H9 (cell line): ENCODE data around the gene F2. TPM values are rescaled to one million over a fixed set of nuclear protein-coding genes. Genes with fewer than 3 reads are reported as not detected.

Experiments
- DNase-seq: peaks from one replicate; pipeline ENCODE4 v3.0.0-alpha.2; 2017
- H2AFZ ChIP-seq: one replicate; pipeline ENCODE4 v1.6.1; 2013; ENCODE audit warnings: mild to moderate bottlenecking, low read length, control low read depth, moderate library complexity
- H2AK5ac ChIP-seq: 2 replicates; pipeline ENCODE4 v1.6.1; 2013; ENCODE audit warnings: low read length, control low read depth, mixed read lengths; ENCODE audit not compliant: insufficient read length
- H2BK120ac ChIP-seq: one replicate; pipeline ENCODE4 v1.6.1; 2013; ENCODE audit warnings: low read depth, mild to moderate bottlenecking, low read length, control low read depth, inconsistent platforms; ENCODE audit not compliant: poor library complexity, severe bottlenecking
- H2BK12ac ChIP-seq: 2 replicates; pipeline ENCODE4 v1.6.1; 2013; ENCODE audit warnings: low read length, control low read depth, mixed read lengths, low read depth; ENCODE audit not compliant: insufficient read length
- H2BK15ac ChIP-seq: 2 replicates; pipeline ENCODE4 v1.6.1; 2013; ENCODE audit warnings: low read depth, low read length, control low read depth
- H2BK20ac ChIP-seq: one replicate; pipeline ENCODE4 v1.6.1; 2013; ENCODE audit warnings: low read depth, mild to moderate bottlenecking, low read length, control low read depth, inconsistent platforms; ENCODE audit not compliant: poor library complexity, severe bottlenecking
- H2BK5ac ChIP-seq: 2 replicates; pipeline ENCODE4 v1.6.1; 2013; ENCODE audit warnings: low read length, control low read depth, mixed read lengths; ENCODE audit not compliant: insufficient read length
- H3K14ac ChIP-seq: 2 replicates; pipeline ENCODE4 v1.6.1; 2013; ENCODE audit warnings: low read length, control low read depth; ENCODE audit not compliant: insufficient read depth
- H3K18ac ChIP-seq: 2 replicates; pipeline ENCODE4 v1.6.1; 2013; ENCODE audit warnings: low read depth, mild to moderate bottlenecking, mixed read lengths, low read length, control low read depth; ENCODE audit not compliant: insufficient read length
- H3K23ac ChIP-seq: 2 replicates; pipeline ENCODE4 v1.6.1; 2013; ENCODE audit warnings: low read length, control low read depth, mixed read lengths, low read depth; ENCODE audit not compliant: insufficient read length
- H3K23me2 ChIP-seq: 2 replicates; pipeline ENCODE4 v1.6.1; 2013; ENCODE audit warnings: low read depth, mild to moderate bottlenecking, mixed read lengths, low read length, control low read depth; ENCODE audit not compliant: insufficient read length, poor library complexity, severe bottlenecking
- H3K27ac ChIP-seq: 2 replicates; pipeline ENCODE4 v1.5.1; 2013; ENCODE audit warnings: low read length, control low read depth, mixed read lengths, low read depth; ENCODE audit not compliant: insufficient read length
- H3K27me3 ChIP-seq: 2 replicates; pipeline ENCODE4 v1.6.1; 2013; ENCODE audit warnings: low read length, control low read depth, inconsistent platforms; ENCODE audit not compliant: insufficient read depth
- H3K4ac ChIP-seq: 2 replicates; pipeline ENCODE4 v1.6.1; 2013; ENCODE audit warnings: low read depth, mild to moderate bottlenecking, control low read depth, inconsistent platforms, low read length, moderate library complexity
- H3K4me1 ChIP-seq: 2 replicates; pipeline ENCODE4 v1.6.1; 2013; ENCODE audit warnings: low read length, control low read depth, inconsistent platforms; ENCODE audit not compliant: insufficient read depth
- H3K4me2 ChIP-seq: 2 replicates; pipeline ENCODE4 v1.6.1; 2013; ENCODE audit warnings: low read length, control low read depth, mixed read lengths; ENCODE audit not compliant: insufficient read length, insufficient read depth
- H3K56ac ChIP-seq: 2 replicates; pipeline ENCODE4 v1.6.1; 2013; ENCODE audit warnings: low read depth, mild to moderate bottlenecking, mixed read lengths, low read length, control low read depth; ENCODE audit not compliant: insufficient read length
- H3K79me1 ChIP-seq: 2 replicates; pipeline ENCODE4 v1.6.1; 2013; ENCODE audit warnings: low read depth, mild to moderate bottlenecking, moderate library complexity, low read length, control low read depth, inconsistent platforms; ENCODE audit not compliant: insufficient read depth, poor library complexity, severe bottlenecking
- H3K79me2 ChIP-seq: 2 replicates; pipeline ENCODE4 v1.6.1; 2013; ENCODE audit warnings: low read length, control low read depth, inconsistent platforms; ENCODE audit not compliant: insufficient read depth
- H3K9ac ChIP-seq: 2 replicates; pipeline ENCODE4 v1.6.1; 2013; ENCODE audit warnings: low read length, control low read depth, mixed read lengths; ENCODE audit not compliant: insufficient read length; ENCODE audit errors: extremely low read depth
- H3K9me3 ChIP-seq: one replicate; pipeline ENCODE4 v1.6.1; 2013; ENCODE audit warnings: low read depth, low read length, inconsistent platforms; ENCODE audit not compliant: control insufficient read depth
- H3T11ph ChIP-seq: one replicate; pipeline ENCODE4 v1.6.1; 2013; ENCODE audit warnings: mild to moderate bottlenecking, low read length, control low read depth, inconsistent platforms
- H4K20me1 ChIP-seq: one replicate; pipeline ENCODE4 v1.6.1; 2013; ENCODE audit not compliant: control insufficient read depth, insufficient read length, insufficient read depth
- H4K5ac ChIP-seq: 2 replicates; pipeline ENCODE4 v1.6.1; 2013; ENCODE audit warnings: low read depth, mild to moderate bottlenecking, mixed read lengths, low read length, control low read depth; ENCODE audit not compliant: insufficient read length
- H4K8ac ChIP-seq: replicated peaks from 2 replicates; pipeline ENCODE4 v1.6.1; 2013; ENCODE audit warnings: low read length, control low read depth, mixed read lengths, low read depth; ENCODE audit not compliant: insufficient read length
- H4K91ac ChIP-seq: 2 replicates; pipeline ENCODE4 v1.6.1; 2013; ENCODE audit warnings: low read depth, mild to moderate bottlenecking, moderate library complexity, mixed read lengths, low read length, control low read depth; ENCODE audit not compliant: insufficient read length
- H3K27ac Mint-ChIP-seq, 3 experiments: 2 replicates in 2 of 3; 3 replicates in 1 of 3; pipeline ENCODE4 v1.8.0; 2020 to 2021; ENCODE audit warnings: mixed read lengths in 3 of 3, mild to moderate bottlenecking in 1 of 3, moderate library complexity in 1 of 3
- H3K27me3 Mint-ChIP-seq: 2 replicates; pipeline ENCODE4 v1.8.0; 2021; ENCODE audit warnings: low read depth, mild to moderate bottlenecking, moderate library complexity, mixed read lengths
- H3K36me3 Mint-ChIP-seq, 3 experiments: 2 replicates in 2 of 3; 3 replicates in 1 of 3; pipeline ENCODE4 v1.8.0; 2020 to 2021; ENCODE audit warnings: low read depth in 3 of 3, mixed read lengths in 3 of 3; ENCODE audit not compliant: insufficient read depth in 1 of 3
- H3K4me1 Mint-ChIP-seq, 2 experiments: 2 replicates each; pipeline ENCODE4 v1.8.0; 2020; ENCODE audit warnings: mixed read lengths in 2 of 2
- H3K4me3 Mint-ChIP-seq, 2 experiments: 2 replicates in 1 of 2; 3 replicates in 1 of 2; pipeline ENCODE4 v1.8.0; 2020 to 2021; ENCODE audit warnings: mild to moderate bottlenecking in 2 of 2, mixed read lengths in 2 of 2, moderate library complexity in 1 of 2
- H3K9me3 Mint-ChIP-seq, 2 experiments: 2 replicates in 1 of 2; 3 replicates in 1 of 2; pipeline ENCODE4 v1.8.0; 2020; ENCODE audit warnings: mild to moderate bottlenecking in 2 of 2, mixed read lengths in 2 of 2, moderate library complexity in 1 of 2
- CTCF ChIP-seq: fragments of 200-600 bp; sonication (generic); conservative IDR thresholded peaks from 3 replicates; pipeline ENCODE4 v1.8.0; 2021; ENCODE audit warnings: antibody characterized with exemption, mild to moderate bottlenecking
- total RNA-seq: library from RNA; stranded (reverse); gene quantifications from 2 replicates; pipeline ENCODE4 v1.2.1, GENCODE V29; 2021

F2 gene
- total RNA-seq, 1 experiment from 2014 or later: not detected

GRCh38 chr11:46762248-46762647 lies 43.2 kb downstream of the F2 start:
- Histone ChIP-seq H3K9me3 (no peaks in the 10 kb centered on the region), H3K4ac (no peak overlapping the region), H3K18ac (no peak overlapping the region), H3K4me2 (no peak overlapping the region), H2BK15ac (no peak overlapping the region), H2BK20ac (no peak overlapping the region), H2BK12ac (no peak overlapping the region), H4K8ac (no peak overlapping the region), H3K56ac (no peak overlapping the region), H4K20me1 (no peaks in the 10 kb centered on the region), H3K79me2 (no peaks in the 10 kb centered on the region), H4K91ac (no peak overlapping the region), H3K27ac (no peak overlapping the region), H3K4me1 (no peaks in the 10 kb centered on the region), H2BK5ac (no peak overlapping the region), H2AFZ (no peak overlapping the region), H3K14ac (no peak overlapping the region), H3K9ac (no peak overlapping the region), H3K79me1 (no peaks in the 10 kb centered on the region), H2BK120ac (no peak overlapping the region), H3K27me3 (no peaks in the 10 kb centered on the region), H2AK5ac (no peak overlapping the region), H4K5ac (no peak overlapping the region), H3K23ac (no peak overlapping the region), H3T11ph (no peak overlapping the region), H3K23me2 (no peaks in the 10 kb centered on the region)
- peaks cover 42 to 83% (median 83%) of the 10 kb centered on the region in 3 experiments; a peak in 6 of 7 replicates for H3K36me3 Mint-ChIP-seq
- H3K27me3 Mint-ChIP-seq: no peaks in the 10 kb centered on the region
- no peak for DNase-seq
- no peak overlapping the region for H3K4me3 Mint-ChIP-seq
- no peak overlapping the region for H3K27ac Mint-ChIP-seq
- no peak for TF ChIP-seq CTCF
- no peaks in the 10 kb centered on the region for H3K9me3 Mint-ChIP-seq
- H3K4me1 Mint-ChIP-seq: peaks cover 16 to 18% of the 10 kb centered on the region in 2 experiments
